ENCODE results near the gene EML4. TPM values are rescaled to one million over a fixed set of nuclear protein-coding genes. Genes with fewer than 3 reads are reported as not detected.
"Not testable (repeated sequence)": the region's sequence is repeated elsewhere in the genome, so short reads cannot be mapped to it uniquely, and the experiment has no call there.

EML4 gene
- total RNA-seq, 1 experiment from 2014 or later, result 93.7 TPM

GRCh38 chr2:42128721-42129486 is 40.2 kb upstream of the EML4 start:
- ChIA-PET CTCF (no interaction called here), POLR2A (ENCODE audit: low non-redundant PET) (no interaction called here)
- H3K4me3 ChIP-seq (ENCODE audit: low read depth, low read length, poor library complexity, severe bottlenecking), result no peak overlapping the region
- no peaks in the 10 kb centered on the region for H3K36me3 ChIP-seq (ENCODE audit: insufficient read depth, low read length, poor library complexity, severe bottlenecking)
- TF ChIP-seq EZH2 (IDR thresholded peaks at IDR 0.05; ENCODE audit: borderline replicate concordance, low read depth, low read length, poor library complexity, severe bottlenecking), result no peak
- TF ChIP-seq CTCF (conservative IDR thresholded peaks at IDR 0.05; ENCODE audit: low read depth, low read length), result no peak
- H3K27ac ChIP-seq (ENCODE audit: low read depth, low read length, poor library complexity, severe bottlenecking), result peak overlapping the region; percentile 56
- intact Hi-C loops (cut with micrococcal nuclease; ENCODE audit: unreplicated experiment), result no loop called here
- peak; percentile 68 for DNase-seq (ENCODE audit: low spot score)
- H3K4me1 ChIP-seq (ENCODE audit: insufficient read depth, low read length, poor library complexity, severe bottlenecking), result peaks cover 56% of the 10 kb centered on the region
- no peaks in the 10 kb centered on the region for H3K9me3 ChIP-seq (ENCODE audit: low read depth, low read length, poor library complexity, severe bottlenecking)
- BruUV-seq (replicated peaks), result no TSS peak
- no peaks in the 10 kb centered on the region for H3K27me3 ChIP-seq (replicated peaks; ENCODE audit: insufficient read depth, low read depth, low read length, poor library complexity)

GRCh38 chr2:42129487-42129852 is 39.7 kb upstream of the EML4 start:
- no peak for DNase-seq (ENCODE audit: low spot score)
- Histone ChIP-seq H3K4me3 (ENCODE audit: low read depth, low read length, poor library complexity, severe bottlenecking) (no peak overlapping the region), H3K27ac (ENCODE audit: low read depth, low read length, poor library complexity, severe bottlenecking) (peak overlapping the region; percentile 56), H3K27me3 (replicated peaks; ENCODE audit: insufficient read depth, low read depth, low read length, poor library complexity) (no peaks in the 10 kb centered on the region), H3K36me3 (ENCODE audit: insufficient read depth, low read length, poor library complexity, severe bottlenecking) (no peaks in the 10 kb centered on the region), H3K9me3 (ENCODE audit: low read depth, low read length, poor library complexity, severe bottlenecking) (no peaks in the 10 kb centered on the region), H3K4me1 (ENCODE audit: insufficient read depth, low read length, poor library complexity, severe bottlenecking) (peaks cover 52% of the 10 kb centered on the region)
- intact Hi-C loops (cut with micrococcal nuclease; ENCODE audit: unreplicated experiment), result no loop called here
- no TSS peak for BruUV-seq (replicated peaks)
- ChIA-PET POLR2A (ENCODE audit: low non-redundant PET) (no interaction called here), CTCF (no interaction called here)
- TF ChIP-seq EZH2 (IDR thresholded peaks at IDR 0.05; ENCODE audit: borderline replicate concordance, low read depth, low read length, poor library complexity, severe bottlenecking), result no peak
- no peak for TF ChIP-seq CTCF (conservative IDR thresholded peaks at IDR 0.05; ENCODE audit: low read depth, low read length)

- H3K27ac ChIP-seq (ENCODE audit: low read depth, low read length, poor library complexity, severe bottlenecking), result peak overlapping the region; percentile 56
- TF ChIP-seq EZH2 (IDR thresholded peaks at IDR 0.05; ENCODE audit: borderline replicate concordance, low read depth, low read length, poor library complexity, severe bottlenecking) (no peak), CTCF (conservative IDR thresholded peaks at IDR 0.05; ENCODE audit: low read depth, low read length) (no peak)
- no peaks in the 10 kb centered on the region for H3K27me3 ChIP-seq (replicated peaks; ENCODE audit: insufficient read depth, low read depth, low read length, poor library complexity)
- no peaks in the 10 kb centered on the region for H3K36me3 ChIP-seq (ENCODE audit: insufficient read depth, low read length, poor library complexity, severe bottlenecking)
- CTCF ChIA-PET, result no interaction called here
- no peaks in the 10 kb centered on the region for H3K9me3 ChIP-seq (ENCODE audit: low read depth, low read length, poor library complexity, severe bottlenecking)
- intact Hi-C loops (cut with micrococcal nuclease; ENCODE audit: unreplicated experiment), result no loop called here
- BruUV-seq (replicated peaks), result no TSS peak
- H3K4me3 ChIP-seq (ENCODE audit: low read depth, low read length, poor library complexity, severe bottlenecking), result no peak overlapping the region
- no peak for DNase-seq (ENCODE audit: low spot score)
- H3K4me1 ChIP-seq (ENCODE audit: insufficient read depth, low read length, poor library complexity, severe bottlenecking), result peaks cover 54% of the 10 kb centered on the region
- POLR2A ChIA-PET (ENCODE audit: low non-redundant PET), result no interaction called here
Measured at GRCh38 chr2:42129947-42130346, 39.2 kb upstream of the EML4 start.

- H3K4me3 ChIP-seq (ENCODE audit: low read depth, low read length, poor library complexity, severe bottlenecking); CTCF ChIA-PET; H3K9me3 ChIP-seq (ENCODE audit: low read depth, low read length, poor library complexity, severe bottlenecking); intact Hi-C loops (cut with micrococcal nuclease; ENCODE audit: unreplicated experiment); H3K27me3 ChIP-seq (replicated peaks; ENCODE audit: insufficient read depth, low read depth, low read length, poor library complexity); BruUV-seq (replicated peaks); H3K36me3 ChIP-seq (ENCODE audit: insufficient read depth, low read length, poor library complexity, severe bottlenecking); POLR2A ChIA-PET (ENCODE audit: low non-redundant PET); DNase-seq (ENCODE audit: low spot score); H3K27ac ChIP-seq (ENCODE audit: low read depth, low read length, poor library complexity, severe bottlenecking): not testable (repeated sequence)
- peaks cover 63% of the 10 kb centered on the region for H3K4me1 ChIP-seq (ENCODE audit: insufficient read depth, low read length, poor library complexity, severe bottlenecking)
Measured at GRCh38 chr2:42130858-42131257, 38.3 kb upstream of the EML4 start.

All from A673 (cell line).